Activated B cell treated with CpG ODN at 0.5 μM for 24 hours (primary cell): Measurements from ENCODE around the gene PHF10. TPM values are rescaled to one million over a fixed set of nuclear protein-coding genes. Genes with fewer than 3 reads are reported as not detected.

Experiments
- ATAC-seq: fragments of 200-7000 bp; cut with Tn5 transposase; one replicate; pipeline ENCODE4 v1.10.0; 2021; ENCODE audit warnings: low read depth, mild to moderate bottlenecking, moderate library complexity
- CTCF ChIA-PET: fragments of 350-600 bp; sonication (Branson Sonifier 250); formaldehyde crosslinking; loops from one replicate; lab custom pipeline; 2021; ENCODE audit warnings: antibody characterized with exemption; lab: Charles Lee
- POLR2A ChIA-PET: fragments of 350-600 bp; sonication (Branson Sonifier 250); formaldehyde crosslinking; loops from one replicate; lab custom pipeline; 2021; ENCODE audit warnings: antibody characterized with exemption; lab: Charles Lee
- DNase-seq: peaks from one replicate; pipeline ENCODE4 v3.0.0; 2022
- H3K27ac Mint-ChIP-seq: one replicate; pipeline ENCODE4 v1.8.0; 2020; ENCODE audit warnings: mixed read lengths
- H3K27me3 Mint-ChIP-seq: one replicate; pipeline ENCODE4 v1.8.0; 2021; ENCODE audit warnings: mixed read lengths
- H3K36me3 Mint-ChIP-seq: one replicate; pipeline ENCODE4 v1.8.0; 2021; ENCODE audit warnings: low read depth, mixed read lengths
- H3K4me1 Mint-ChIP-seq: one replicate; pipeline ENCODE4 v1.8.0; 2021; ENCODE audit warnings: mixed read lengths
- H3K4me3 Mint-ChIP-seq: one replicate; pipeline ENCODE4 v1.8.0; 2020; ENCODE audit warnings: mild to moderate bottlenecking, mixed read lengths
- H3K9me3 Mint-ChIP-seq: one replicate; pipeline ENCODE4 v1.8.0; 2020; ENCODE audit warnings: mixed read lengths
- CTCF ChIP-seq: fragments of 200-600 bp; IDR thresholded peaks from one replicate; pipeline ENCODE4 v1.8.0; 2022; ENCODE audit warnings: antibody characterized with exemption, mild to moderate bottlenecking
- intact Hi-C: fragments of 100-400 bp; cut with micrococcal nuclease; formaldehyde crosslinking; loops from one replicate; pipeline ENCODE4 v1.15.1; 2024
- total RNA-seq: library from RNA; stranded (reverse); gene quantifications from 2 replicates; pipeline ENCODE4 v1.2.3, GENCODE V29; 2022

Gene PHF10
- total RNA-seq, 1 donor from 2014 or later: 36.6 TPM

- Mint-ChIP-seq H3K4me1 (no peaks in the 10 kb centered on the region), H3K9me3 (peaks cover 21% of the 10 kb centered on the region), H3K36me3 (peaks cover 80% of the 10 kb centered on the region), H3K27me3 (no peaks in the 10 kb centered on the region), H3K27ac (no peak overlapping the region), H3K4me3 (no peak overlapping the region)
- DNase-seq (no peak), ATAC-seq (no peak)
- no peak for TF ChIP-seq CTCF
- intact Hi-C loops: no loop called here
- ChIA-PET CTCF (no interaction called here), POLR2A (interaction anchor here (0.6 kb wide), 1 partner anchor 55 kb away, joined by 5 read pairs; no protein-coding TSS in a partner anchor)
Measured at GRCh38 chr6:169684056-169684455, 40.2 kb downstream of the PHF10 start.

GRCh38 chr6:169678342-169678741 is 46.0 kb downstream of the PHF10 start:
- no peak for ATAC-seq
- no peak for DNase-seq
- intact Hi-C loops: no loop called here
- CTCF ChIA-PET: no interaction called here
- H3K27ac Mint-ChIP-seq: no peak overlapping the region
- peaks cover 5% of the 10 kb centered on the region for H3K9me3 Mint-ChIP-seq
- peaks cover 73% of the 10 kb centered on the region for H3K36me3 Mint-ChIP-seq
- no peak overlapping the region for H3K4me3 Mint-ChIP-seq
- no peak for TF ChIP-seq CTCF
- H3K27me3 Mint-ChIP-seq: no peaks in the 10 kb centered on the region
- H3K4me1 Mint-ChIP-seq: no peaks in the 10 kb centered on the region
- POLR2A ChIA-PET: no interaction called here

GRCh38 chr6:169677096-169677495 is 47.2 kb downstream of the PHF10 start:
- Mint-ChIP-seq H3K27ac (no peak overlapping the region), H3K4me3 (no peak overlapping the region), H3K27me3 (no peaks in the 10 kb centered on the region), H3K9me3 (peaks cover 5% of the 10 kb centered on the region), H3K4me1 (no peaks in the 10 kb centered on the region), H3K36me3 (peaks cover 70% of the 10 kb centered on the region)
- TF ChIP-seq CTCF: no peak
- DNase-seq (no peak), ATAC-seq (no peak)
- ChIA-PET POLR2A (no interaction called here), CTCF (no interaction called here)
- intact Hi-C loops: no loop called here

- Mint-ChIP-seq H3K27me3 (no peaks in the 10 kb centered on the region), H3K9me3 (no peaks in the 10 kb centered on the region), H3K4me3 (no peak overlapping the region), H3K4me1 (no peaks in the 10 kb centered on the region), H3K36me3 (peaks cover 74% of the 10 kb centered on the region), H3K27ac (no peak overlapping the region)
- DNase-seq (no peak), ATAC-seq (no peak)
- CTCF ChIA-PET: no interaction called here
- POLR2A ChIA-PET: no interaction called here
- no peak for TF ChIP-seq CTCF
- intact Hi-C loops: no loop called here
Measured at GRCh38 chr6:169675011-169675410, 49.3 kb downstream of the PHF10 start.

GRCh38 chr6:169671563-169671962 is 52.7 kb downstream of the PHF10 start:
- Mint-ChIP-seq H3K36me3 (peaks cover 76% of the 10 kb centered on the region), H3K9me3 (no peaks in the 10 kb centered on the region), H3K27ac (no peak overlapping the region), H3K27me3 (no peaks in the 10 kb centered on the region), H3K4me1 (no peaks in the 10 kb centered on the region), H3K4me3 (no peak overlapping the region)
- ChIA-PET CTCF (no interaction called here), POLR2A (no interaction called here)
- DNase-seq (no peak), ATAC-seq (no peak)
- intact Hi-C loops: no loop called here
- no peak for TF ChIP-seq CTCF
